Stimulated activated CD8-positive, alpha-beta memory T cell treated with anti-CD3 and anti-CD28 coated beads, Interleukin-2, amount 100 ng/mL, for 48 hours (primary cell): ENCODE measurements around the gene RASL11A.
"Not testable (repeated sequence)": the region's sequence is repeated elsewhere in the genome, so short reads cannot be mapped to it uniquely, and the experiment has no call there.

ENCODE experiments used
- DNase-seq, 2 donors: peaks; one replicate each; pipeline ENCODE4 v3.0.0-alpha.2; 2020; ENCODE audit warnings: low read depth in 2 of 2

Gene RASL11A

GRCh38 chr13:27267596-27267995 is 3.0 kb upstream of the RASL11A start:
- DNase-seq, result no peak

- DNase-seq, result no peak
These were observed 1.4 kb upstream of the RASL11A start for GRCh38 chr13:27269114-27269665.

GRCh38 chr13:27271570-27272096 is 1.0 kb downstream of the RASL11A start:
- DNase-seq, result no peak

GRCh38 chr13:27273658-27274425 is 3.2 kb downstream of the RASL11A start:
- DNase-seq, result no peak

- DNase-seq, result no peak
These were observed 4.0 kb downstream of the RASL11A start for GRCh38 chr13:27274631-27275030.

- DNase-seq, result no peak
These were observed 5.6 kb downstream of the RASL11A start for GRCh38 chr13:27276188-27276587.

GRCh38 chr13:27279506-27279905 is 8.9 kb downstream of the RASL11A start:
- DNase-seq, result no peak

- DNase-seq, result no peak
These were observed 9.5 kb downstream of the RASL11A start for GRCh38 chr13:27280009-27280656.

- DNase-seq, result no peak
These were observed 10.2 kb downstream of the RASL11A start for GRCh38 chr13:27280841-27281240.

- no peak for DNase-seq
These were observed 10.8 kb downstream of the RASL11A start for GRCh38 chr13:27281420-27281819.

- no peak for DNase-seq
These were observed 13.4 kb downstream of the RASL11A start for GRCh38 chr13:27283906-27284493.

- no peak for DNase-seq
These were observed 17.8 kb downstream of the RASL11A start for GRCh38 chr13:27288392-27288791.

GRCh38 chr13:27289011-27289665 is 18.5 kb downstream of the RASL11A start:
- no peak for DNase-seq

- DNase-seq, result no peak
These were observed 20.1 kb downstream of the RASL11A start for GRCh38 chr13:27290715-27291114.

- DNase-seq, result not testable (repeated sequence)
These were observed 21.3 kb downstream of the RASL11A start for GRCh38 chr13:27291967-27292366.

- DNase-seq, result no peak
These were observed 22.6 kb downstream of the RASL11A start for GRCh38 chr13:27293076-27293691.

GRCh38 chr13:27293873-27294515 is 23.4 kb downstream of the RASL11A start:
- no peak for DNase-seq

GRCh38 chr13:27295096-27295495 is 24.5 kb downstream of the RASL11A start:
- DNase-seq, result no peak

- no peak for DNase-seq
These were observed 25.0 kb downstream of the RASL11A start for GRCh38 chr13:27295660-27296059.

GRCh38 chr13:27296496-27296895 is 25.9 kb downstream of the RASL11A start:
- no peak for DNase-seq

GRCh38 chr13:27298849-27299248 is 28.2 kb downstream of the RASL11A start:
- DNase-seq, result no peak
